GDM1 (cell line): ENCODE results near the gene TUBGCP6.

Experiments used
- DNase-seq: peaks from one replicate; lab custom pipeline; 2025; lab: John Stamatoyannopoulos, UW

Gene TUBGCP6

DNA sequence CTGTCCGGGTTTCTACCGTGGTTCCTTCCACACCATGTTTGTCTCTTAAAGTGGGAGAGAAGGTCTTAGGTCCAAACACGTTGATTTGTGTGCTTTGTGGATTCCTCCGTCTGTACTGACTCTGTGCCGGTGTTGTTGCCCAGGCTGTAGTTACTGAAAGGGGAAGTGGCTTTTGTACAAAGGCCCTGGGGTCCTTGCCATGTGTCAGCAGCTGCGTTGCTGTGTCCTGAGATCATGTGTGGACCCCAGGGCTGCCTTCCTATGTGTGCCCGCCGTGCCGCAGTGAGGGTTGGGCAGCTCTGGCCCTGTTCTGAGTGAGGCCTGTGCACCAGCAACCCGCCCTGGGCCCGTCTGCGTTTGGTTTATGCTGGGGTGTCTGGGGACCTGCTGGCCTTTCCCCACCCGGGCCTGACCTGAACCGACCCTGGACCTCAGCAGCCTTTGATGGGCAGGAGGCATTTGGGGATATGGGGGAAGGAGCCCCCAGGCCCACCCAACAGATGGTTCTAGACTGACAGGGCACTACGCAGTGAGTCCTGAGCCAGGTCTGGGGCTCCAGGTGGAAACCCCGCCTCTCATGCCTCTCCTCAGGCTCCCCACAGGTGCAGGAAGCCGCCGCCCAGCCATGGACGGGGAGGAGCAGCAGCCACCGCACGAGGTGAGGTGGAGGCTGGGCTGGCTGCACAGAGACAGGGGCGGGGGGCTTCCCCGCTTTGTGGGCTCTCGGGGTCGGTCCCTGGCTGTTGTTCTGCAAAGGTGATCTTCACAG is 52.2 kb downstream of the TUBGCP6 start:
- peak; percentile 22 for DNase-seq

- peak; percentile 88 for DNase-seq
These were observed 53.7 kb downstream of the TUBGCP6 start for GRCh38 chr22:50190941-50191741.

DNA sequence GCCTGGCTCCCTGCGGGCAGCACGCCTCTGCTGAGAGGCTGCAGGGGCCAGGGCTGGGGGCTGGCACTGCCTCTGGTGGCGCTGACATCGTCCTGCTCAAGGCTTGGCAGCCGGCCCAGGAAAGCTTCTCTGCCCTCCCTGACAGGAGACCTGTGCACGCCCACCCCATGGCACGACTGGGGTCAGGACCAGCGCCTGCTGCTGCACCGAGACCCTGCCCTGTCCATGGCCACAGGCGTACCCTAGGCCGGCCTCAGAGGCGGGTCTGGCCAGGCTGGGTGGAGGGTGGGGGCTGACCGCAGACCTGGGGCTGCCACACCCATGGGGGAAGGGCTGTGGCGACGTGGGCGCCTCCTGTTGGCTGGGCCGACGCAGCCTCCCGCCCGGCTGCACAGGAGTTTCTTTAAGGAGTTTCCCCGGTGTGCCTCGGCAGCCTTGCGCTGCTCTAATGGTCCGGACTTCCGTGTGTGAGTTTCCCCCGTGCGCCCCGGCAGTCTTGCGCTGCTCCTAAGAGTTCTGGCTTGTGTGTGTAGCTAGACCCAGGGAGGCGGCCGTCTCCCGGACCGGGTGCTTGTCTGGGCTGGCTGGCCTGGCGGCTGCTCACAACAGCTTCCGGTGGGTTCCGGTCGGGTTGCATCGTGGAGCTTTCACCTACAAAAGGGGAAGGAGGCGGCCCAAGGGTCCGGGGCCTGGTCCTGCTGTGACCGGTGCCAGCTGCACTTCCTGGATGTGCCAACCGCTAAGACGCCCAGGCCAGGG is 54.5 kb downstream of the TUBGCP6 start:
- DNase-seq: peak; percentile 82

GRCh38 chr22:50189849-50190181 is 55.0 kb downstream of the TUBGCP6 start:
- no peak for DNase-seq

GRCh38 chr22:50189184-50189848 is 55.5 kb downstream of the TUBGCP6 start:
- no peak for DNase-seq

- no peak for DNase-seq
These were observed 56.5 kb downstream of the TUBGCP6 start for GRCh38 chr22:50188356-50188755.

- DNase-seq: no peak
These were observed 57.9 kb downstream of the TUBGCP6 start for GRCh38 chr22:50186761-50187523.

GRCh38 chr22:50186181-50186714 is 58.6 kb downstream of the TUBGCP6 start:
- no peak for DNase-seq

GRCh38 chr22:50185375-50186087 is 59.3 kb downstream of the TUBGCP6 start, which contains the start of gene TRABD:
Gene TRABD (plus strand): TSS chr22:50185913. CDS start chr22:50193061, 7,148 bp downstream.
- DNase-seq: peak; percentile 85

DNA sequence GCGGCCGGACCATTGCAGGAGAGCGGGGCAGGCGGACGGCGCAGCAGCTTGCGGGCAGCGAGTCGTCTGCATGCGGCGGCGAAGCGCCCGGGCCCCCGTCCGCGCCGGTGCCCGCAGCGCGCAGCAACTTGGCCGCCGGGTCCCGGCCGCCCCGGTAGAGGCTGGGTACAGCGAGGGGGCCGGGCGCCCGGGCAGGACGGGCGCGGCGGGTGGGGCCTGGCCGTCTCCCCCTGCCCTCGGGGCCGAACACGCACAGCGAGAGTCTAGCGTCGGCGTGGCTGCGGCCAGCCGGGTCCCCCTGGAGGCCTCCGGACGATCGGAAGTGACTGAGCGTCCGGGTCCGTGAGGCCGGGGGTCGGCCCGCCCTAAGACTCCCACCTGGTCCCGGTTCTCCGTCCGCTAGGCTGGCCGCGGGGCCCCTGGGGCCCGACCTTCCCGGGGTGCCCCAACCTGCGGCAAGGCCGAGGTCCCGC is 59.9 kb downstream of the TUBGCP6 start:
- no peak for DNase-seq

DNA sequence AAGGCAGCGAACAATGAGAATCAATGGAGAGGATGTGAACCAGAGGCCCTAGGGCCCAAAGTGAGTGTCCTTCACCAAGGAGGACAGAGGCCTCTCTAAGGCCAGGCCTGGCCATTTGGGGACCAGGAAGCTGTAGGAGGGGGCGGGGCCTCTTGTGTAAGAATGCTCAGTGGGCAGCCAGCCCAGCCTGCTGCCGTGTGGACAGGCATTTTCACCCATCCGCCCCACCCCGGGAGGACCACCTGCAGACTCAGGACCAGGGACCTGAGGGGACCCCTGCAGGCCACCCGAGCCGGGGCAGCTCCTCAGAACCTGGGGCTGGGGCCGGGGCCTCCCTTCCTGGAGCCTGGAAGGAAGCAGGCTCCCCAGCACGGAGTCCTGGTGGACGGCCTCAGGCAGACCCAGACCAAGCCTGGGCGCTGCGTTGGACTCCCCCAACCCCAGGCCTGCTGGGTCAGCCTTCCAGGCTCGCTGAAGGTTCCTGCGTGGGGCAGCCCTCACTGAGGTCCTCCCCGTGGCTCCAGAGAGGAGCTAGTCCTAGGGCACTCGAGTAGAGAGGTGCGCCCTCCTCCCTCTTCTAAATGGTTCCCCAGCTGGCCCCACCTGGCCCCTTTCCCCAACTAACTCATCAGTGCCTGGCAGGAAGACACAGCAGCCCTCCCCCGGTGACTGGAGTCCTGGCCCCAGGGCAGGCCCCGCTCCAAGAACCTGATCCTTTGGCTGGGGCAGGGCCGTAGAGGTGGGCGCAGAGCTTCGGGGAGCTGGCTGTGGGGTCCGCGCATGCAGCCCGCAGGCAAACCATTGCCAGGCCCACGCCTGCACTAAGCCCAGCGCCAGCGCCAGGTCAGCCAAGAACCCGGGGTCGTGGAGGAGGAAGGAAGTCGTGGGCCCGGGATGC is 60.6 kb downstream of the TUBGCP6 start:
- DNase-seq: no peak

- DNase-seq: no peak
These were observed 61.5 kb downstream of the TUBGCP6 start for GRCh38 chr22:50183141-50183971.

DNA sequence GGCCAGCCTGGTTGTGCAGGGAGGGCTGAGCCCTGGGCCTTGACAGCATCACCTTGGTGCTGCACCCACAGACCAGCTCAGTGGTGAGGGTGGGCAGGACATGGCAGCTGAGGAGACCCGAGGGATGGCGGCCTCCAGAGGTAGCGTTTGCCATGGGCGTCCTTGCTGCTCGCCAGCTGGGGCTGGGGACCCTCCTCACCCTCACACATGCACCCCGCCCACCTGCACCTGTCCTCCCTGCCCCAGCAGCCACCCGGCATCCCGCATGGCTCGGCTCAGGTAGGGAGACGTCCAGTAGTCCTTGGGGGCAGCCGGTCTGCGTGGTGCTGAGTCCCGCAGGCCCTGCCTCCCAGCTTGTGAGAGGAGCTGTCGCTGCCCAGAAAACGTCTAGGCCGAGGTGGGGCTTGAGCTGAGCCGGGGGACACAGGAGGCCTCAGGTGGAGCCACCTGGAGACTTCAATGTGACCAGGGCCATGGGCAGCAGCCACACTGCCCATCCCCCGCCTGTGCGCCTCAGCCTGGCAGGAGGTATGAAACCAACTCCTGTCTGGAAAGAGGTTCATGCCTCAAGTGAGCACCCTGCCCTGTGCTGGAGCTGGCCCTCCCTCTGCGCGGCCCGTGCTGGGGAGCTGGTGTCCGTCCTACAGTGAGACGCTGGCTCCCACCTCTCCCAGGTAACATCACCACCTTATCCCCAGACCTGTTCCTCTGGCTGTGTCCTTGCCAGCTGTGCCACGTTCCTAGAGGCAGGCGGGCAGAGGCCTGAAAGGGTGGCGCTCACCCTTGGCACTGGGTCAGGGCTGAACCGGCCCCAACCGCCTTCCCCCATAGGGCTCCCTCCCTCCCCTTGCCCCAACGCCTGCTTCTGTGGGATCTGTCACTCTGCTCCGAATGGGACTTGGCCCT is 62.4 kb downstream of the TUBGCP6 start:
- DNase-seq: no peak

DNA sequence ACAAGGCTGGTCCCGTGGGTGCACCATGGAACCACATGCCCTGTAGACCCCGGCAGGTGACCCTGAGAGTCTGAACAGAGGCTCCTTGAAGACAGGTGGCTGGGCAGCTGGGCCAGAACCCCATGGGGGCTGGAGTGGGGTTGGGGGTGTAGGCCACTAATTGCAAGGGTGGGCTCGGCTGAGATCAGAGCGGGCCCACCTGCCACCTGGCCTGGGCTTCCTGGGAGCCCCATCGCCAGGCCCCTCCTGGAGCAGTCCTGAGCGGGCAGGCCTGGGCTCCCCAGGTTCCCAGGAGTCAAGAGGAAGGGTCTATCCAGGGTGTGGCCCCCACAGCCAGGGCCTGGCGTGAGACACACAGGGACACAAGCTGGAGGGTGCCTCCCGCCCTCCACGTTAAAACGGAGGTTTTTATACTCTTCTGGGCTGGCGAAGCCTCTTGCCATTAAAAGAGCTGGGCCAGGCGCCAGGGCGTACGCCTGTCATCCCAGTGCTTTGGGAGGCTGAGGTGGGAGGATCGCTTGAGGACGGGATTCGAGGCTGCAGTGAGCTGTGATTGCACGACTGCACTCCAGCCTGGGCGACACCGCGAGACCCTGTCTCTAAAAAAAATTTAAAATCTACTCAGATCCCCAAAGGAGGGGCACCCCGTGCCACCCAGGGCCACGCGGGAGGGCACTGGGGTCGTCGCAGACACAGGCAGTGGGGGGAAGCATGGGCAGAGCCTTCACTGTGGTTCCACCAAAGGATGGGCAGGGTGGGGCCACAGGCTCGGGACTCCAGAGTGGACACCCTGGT is 63.9 kb downstream of the TUBGCP6 start:
- DNase-seq: no peak

GRCh38 chr22:50179937-50180726 is 64.7 kb downstream of the TUBGCP6 start:
- DNase-seq: no peak
